GM21717 (cell line): ENCODE measurements around the gene MYH7B.

ENCODE experiments used
- ATAC-seq: cut with Tn5 transposase; IDR thresholded peaks from one replicate; pipeline ENCODE4 v1.9.1; 2021; ENCODE audit warnings: mild to moderate bottlenecking, moderate library complexity; ENCODE audit not compliant: unreplicated experiment

Gene MYH7B

GRCh38 chr20:34989118-34989517 lies 33.5 kb downstream of the MYH7B start:
- no peak for ATAC-seq

GRCh38 chr20:34989670-34990069 lies 34.0 kb downstream of the MYH7B start:
- no peak for ATAC-seq

GRCh38 chr20:34990231-34990630 lies 34.6 kb downstream of the MYH7B start:
- no peak for ATAC-seq

- no peak for ATAC-seq
These were observed 35.1 kb downstream of the MYH7B start for GRCh38 chr20:34990661-34991214.

- no peak for ATAC-seq
These were observed 37.2 kb downstream of the MYH7B start for GRCh38 chr20:34992751-34993417.

GRCh38 chr20:34993941-34994508 lies 38.4 kb downstream of the MYH7B start:
- ATAC-seq = no peak

- ATAC-seq = no peak
These were observed 39.0 kb downstream of the MYH7B start for GRCh38 chr20:34994509-34995131.

GRCh38 chr20:34995192-34995591 lies 39.5 kb downstream of the MYH7B start:
- ATAC-seq = no peak

- no peak for ATAC-seq
These were observed 40.0 kb downstream of the MYH7B start for GRCh38 chr20:34995696-34996095.

GRCh38 chr20:34996243-34997028 lies 40.8 kb downstream of the MYH7B start:
- no peak for ATAC-seq

- no peak for ATAC-seq
These were observed 41.5 kb downstream of the MYH7B start for GRCh38 chr20:34997131-34997561.

- no peak for ATAC-seq
These were observed 42.1 kb downstream of the MYH7B start for GRCh38 chr20:34997774-34998173.

GRCh38 chr20:34998331-34998950 lies 42.8 kb downstream of the MYH7B start:
- no peak for ATAC-seq

GRCh38 chr20:34999021-34999451 lies 43.4 kb downstream of the MYH7B start:
- no peak for ATAC-seq

- no peak for ATAC-seq
These were observed 44.1 kb downstream of the MYH7B start for GRCh38 chr20:34999782-35000181.

- ATAC-seq = no peak
These were observed 44.7 kb downstream of the MYH7B start for GRCh38 chr20:35000311-35000921.

- ATAC-seq = no peak
These were observed 45.4 kb downstream of the MYH7B start for GRCh38 chr20:35000922-35001595.

GRCh38 chr20:35001596-35002362 lies 46.1 kb downstream of the MYH7B start:
- ATAC-seq = no peak
